Large intestine (tissue), 3 donors: ENCODE measurements around the gene DUSP2. TPM values are rescaled to one million over a fixed set of nuclear protein-coding genes. Genes with fewer than 3 reads are reported as not detected.

Experiments used
- DNase-seq, 2 donors: peaks; one replicate each; pipeline versions ENCODE4 v3.0.0 to v3.0.0-alpha.2; 2013
- H3K27ac ChIP-seq: one replicate; pipeline ENCODE4 v1.5.1; 2013; ENCODE audit warnings: low read length
- H3K27me3 ChIP-seq: 2 replicates; pipeline ENCODE4 v1.6.1; 2013; ENCODE audit warnings: low read length; ENCODE audit not compliant: control insufficient read depth, insufficient read depth
- H3K36me3 ChIP-seq: 2 replicates; pipeline ENCODE4 v1.6.1; 2013; ENCODE audit warnings: low read length; ENCODE audit not compliant: control insufficient read depth, insufficient read depth
- H3K4me1 ChIP-seq: one replicate; pipeline ENCODE4 v1.6.1; 2013; ENCODE audit warnings: low read length; ENCODE audit not compliant: control insufficient read depth, insufficient read depth
- H3K4me3 ChIP-seq: one replicate; pipeline ENCODE4 v1.5.1; 2013; ENCODE audit warnings: low read length
- H3K9me3 ChIP-seq: one replicate; pipeline ENCODE4 v1.6.1; 2013; ENCODE audit warnings: mild to moderate bottlenecking, low read depth, low read length, moderate library complexity; ENCODE audit not compliant: control insufficient read depth
- WGBS: methylation state at CpG from one replicate; pipeline ENCODE4 v1.1.5; 2013; ENCODE audit warnings: low lambda C conversion rate; ENCODE audit not compliant: insufficient coverage; 5-methylcytosine and 5-hydroxymethylcytosine counted together
- polyA plus RNA-seq: library from polyadenylated mRNA; unstranded; fragments of 120-200 nt; gene quantifications from one replicate; pipeline ENCODE4 v1.2.1, GENCODE V29; 2013

The DUSP2 gene
- polyA plus RNA-seq, 1 donor: 4.0 TPM

DNA sequence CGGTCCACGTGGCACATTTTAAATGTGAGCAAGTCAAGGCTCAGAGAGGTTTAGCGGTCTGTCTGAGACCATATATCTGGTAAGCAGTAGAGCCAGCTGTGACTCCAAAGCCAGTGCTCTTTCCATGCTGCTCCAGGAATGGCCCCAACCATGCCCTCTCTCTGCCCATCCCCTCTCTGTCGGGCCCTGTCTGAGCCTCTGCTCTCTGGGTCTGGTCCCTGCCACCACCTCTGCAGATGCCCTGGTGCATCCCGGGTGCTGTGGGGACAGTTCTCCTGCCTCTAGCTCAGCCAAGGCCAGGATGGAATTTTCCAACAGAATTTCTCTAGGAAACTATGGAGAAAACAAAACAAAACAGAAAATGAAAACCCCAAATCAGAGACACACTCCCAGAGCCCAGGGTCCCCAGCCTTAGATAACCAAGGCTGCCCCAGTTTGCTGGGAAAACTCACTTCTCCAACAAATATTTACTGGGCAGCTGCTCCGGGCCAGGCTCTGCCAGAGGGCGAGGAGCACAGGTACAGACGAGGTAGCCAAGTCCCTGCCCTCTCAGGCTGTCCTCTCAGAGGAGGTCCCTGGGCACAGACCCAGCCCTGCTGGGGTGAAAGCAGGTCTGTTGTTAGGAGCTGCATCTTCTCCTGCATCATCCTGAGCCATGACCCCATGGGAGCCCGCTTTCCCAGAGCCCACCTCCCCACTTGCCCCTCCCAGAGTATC, 38.1 kb downstream of the DUSP2 start:
- WGBS: no CpG with 5 or more reads among the region's 9 CpGs
- no peaks in the 10 kb centered on the region for H3K27me3 ChIP-seq
- peaks cover 10% of the 10 kb centered on the region for H3K9me3 ChIP-seq
- no peak overlapping the region for H3K27ac ChIP-seq
- H3K4me3 ChIP-seq: no peak overlapping the region
- peaks cover 22% of the 10 kb centered on the region for H3K4me1 ChIP-seq
- no peaks in the 10 kb centered on the region for H3K36me3 ChIP-seq
- DNase-seq: no peak

DNA sequence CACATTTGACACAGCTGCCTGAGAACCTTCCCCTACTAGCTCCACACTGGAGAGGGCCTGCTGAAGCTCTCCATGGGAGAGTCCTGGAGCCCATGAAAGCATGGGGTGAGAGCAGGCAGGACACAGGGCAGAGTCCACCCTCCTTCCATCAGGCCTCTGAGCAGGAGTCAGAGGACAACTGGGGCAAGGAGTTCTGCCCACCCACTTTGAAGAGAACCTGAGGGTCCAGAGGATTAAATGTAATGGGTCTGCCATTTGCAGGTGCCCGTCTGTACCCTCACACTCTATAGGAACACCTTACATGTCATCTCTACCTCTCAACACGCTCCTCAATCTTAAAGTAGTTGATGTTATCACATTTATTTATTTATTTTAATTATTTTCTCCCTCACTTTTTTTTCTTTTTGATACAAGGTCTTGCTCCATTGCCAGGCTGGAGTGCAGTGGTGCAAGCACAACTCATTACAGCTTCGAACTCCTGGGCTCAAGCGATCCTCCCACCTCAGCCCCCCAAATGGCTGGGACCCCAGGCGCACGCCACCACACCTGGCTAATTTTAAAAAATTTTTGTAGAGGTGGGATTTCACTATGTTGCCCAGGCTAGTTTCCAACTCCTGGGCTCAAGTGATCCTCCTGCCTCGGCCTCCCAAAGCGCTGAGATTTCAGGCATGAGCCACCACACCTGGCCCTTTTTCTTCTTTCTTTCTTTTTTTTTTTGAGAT, 39.1 kb downstream of the DUSP2 start:
- Histone ChIP-seq H3K27me3 (no peaks in the 10 kb centered on the region), H3K9me3 (peaks cover 10% of the 10 kb centered on the region), H3K27ac (no peak overlapping the region), H3K36me3 (no peaks in the 10 kb centered on the region), H3K4me1 (peaks cover 22% of the 10 kb centered on the region), H3K4me3 (no peak overlapping the region)
- 90% methylated on average over 2 of the region's 8 CpGs for WGBS
- no peak for DNase-seq

DNA sequence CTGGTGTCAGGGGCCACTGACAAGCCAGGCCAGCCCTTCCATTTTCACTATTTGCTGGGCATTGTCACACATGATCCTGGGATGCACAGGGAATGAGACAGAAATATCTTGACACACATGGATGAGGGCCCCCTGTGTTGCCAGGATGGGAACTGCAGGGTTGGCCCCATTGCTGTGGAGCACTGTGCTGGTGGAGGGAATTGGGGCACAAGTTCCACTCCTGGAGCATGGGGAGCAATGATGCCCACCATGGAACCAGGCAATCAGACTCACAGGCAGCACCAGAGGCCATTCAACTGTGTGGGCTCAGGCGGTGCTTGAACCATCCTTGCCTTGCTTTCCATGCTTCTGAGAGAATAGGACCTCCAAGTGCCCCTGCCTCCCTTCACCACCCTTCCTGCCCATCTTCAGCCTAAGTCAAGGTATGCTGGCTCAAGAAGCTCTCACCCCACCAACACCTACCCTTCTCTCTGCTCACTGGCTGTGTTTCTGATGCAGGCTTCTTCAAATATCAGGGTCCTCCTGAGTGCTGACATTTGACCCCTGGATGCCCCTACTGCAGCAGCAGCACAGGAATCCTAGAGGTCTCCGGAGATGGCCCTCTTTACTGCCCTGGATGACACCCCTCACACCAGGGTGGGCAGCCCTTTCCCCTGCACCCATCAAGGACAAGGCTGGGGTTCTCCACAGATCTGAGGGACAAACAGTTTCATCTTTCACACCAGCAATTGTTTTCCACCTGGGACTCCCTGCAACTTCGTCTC, 39.9 kb downstream of the DUSP2 start:
- peaks cover 22% of the 10 kb centered on the region for H3K4me1 ChIP-seq
- H3K27me3 ChIP-seq: no peaks in the 10 kb centered on the region
- WGBS: no CpG with 5 or more reads among the region's 3 CpGs
- H3K36me3 ChIP-seq: no peaks in the 10 kb centered on the region
- peaks cover 10% of the 10 kb centered on the region for H3K9me3 ChIP-seq
- DNase-seq: no peak
- no peak overlapping the region for H3K4me3 ChIP-seq
- no peak overlapping the region for H3K27ac ChIP-seq

DNA sequence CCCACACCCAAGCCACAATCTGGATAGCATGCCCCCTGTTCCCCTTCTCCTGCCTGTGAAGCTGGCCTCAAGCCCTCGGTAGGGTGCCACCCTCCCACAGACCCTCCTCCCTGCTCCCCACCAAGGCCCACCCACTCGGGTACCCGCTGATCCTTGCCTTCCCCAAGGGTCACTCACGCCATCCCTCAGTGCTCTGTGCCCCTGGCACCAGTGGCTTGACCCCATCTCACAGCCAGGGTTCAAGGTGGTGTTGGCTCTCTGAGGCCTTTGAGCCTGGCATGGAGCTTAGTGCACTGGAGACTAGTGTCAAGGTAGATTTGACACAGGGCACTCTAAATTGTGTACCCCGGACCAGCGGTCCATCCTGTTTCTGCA, 40.8 kb downstream of the DUSP2 start:
- H3K27me3 ChIP-seq: no peaks in the 10 kb centered on the region
- no peaks in the 10 kb centered on the region for H3K36me3 ChIP-seq
- H3K27ac ChIP-seq: no peak overlapping the region
- H3K4me1 ChIP-seq: peaks cover 14% of the 10 kb centered on the region
- WGBS: no CpG with 5 or more reads among the region's 6 CpGs
- DNase-seq: no peak
- peaks cover 10% of the 10 kb centered on the region for H3K9me3 ChIP-seq
- H3K4me3 ChIP-seq: no peak overlapping the region

DNA sequence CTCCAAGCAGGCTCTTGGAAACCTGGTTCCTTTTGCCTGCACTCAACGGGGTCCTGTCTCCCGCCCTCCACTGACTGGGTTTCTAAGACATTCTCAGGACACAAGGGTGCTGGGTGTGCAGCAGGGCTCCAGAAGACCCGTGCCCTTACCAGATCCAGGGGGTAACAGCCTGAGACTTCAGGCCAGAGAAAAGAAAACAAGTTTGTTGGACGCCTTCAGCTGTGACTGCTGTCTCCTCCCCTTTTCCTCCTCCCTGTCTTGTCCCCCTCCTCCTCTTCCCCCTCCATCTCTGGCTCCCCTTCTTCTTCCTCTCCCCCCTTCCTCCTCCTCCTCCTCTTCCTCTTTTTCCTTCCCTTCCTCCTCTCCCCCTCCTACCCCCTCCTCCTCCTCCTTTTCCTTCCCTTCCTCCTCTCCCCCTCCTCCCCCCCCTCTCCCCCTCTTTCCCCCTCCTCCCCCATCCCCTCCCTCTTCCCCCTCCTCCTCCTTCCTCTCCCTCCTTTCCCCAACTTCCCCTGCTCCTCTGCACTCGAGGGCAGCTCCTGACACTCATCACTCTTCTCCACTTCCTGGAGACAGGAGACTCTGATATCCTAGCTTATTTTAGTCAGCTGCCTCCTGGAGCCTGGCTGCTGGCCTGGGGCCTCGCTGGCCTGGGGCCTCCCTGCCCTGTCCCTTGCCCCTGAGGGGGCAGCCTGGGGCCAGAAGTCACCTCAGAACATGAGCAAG, 41.3 kb downstream of the DUSP2 start:
- Histone ChIP-seq H3K4me1 (peaks cover 8% of the 10 kb centered on the region), H3K27ac (no peak overlapping the region), H3K27me3 (no peaks in the 10 kb centered on the region), H3K9me3 (peaks cover 10% of the 10 kb centered on the region), H3K4me3 (no peak overlapping the region), H3K36me3 (no peaks in the 10 kb centered on the region)
- WGBS: 40% methylated on average over 1 of the region's 6 CpGs
- no peak for DNase-seq

DNA sequence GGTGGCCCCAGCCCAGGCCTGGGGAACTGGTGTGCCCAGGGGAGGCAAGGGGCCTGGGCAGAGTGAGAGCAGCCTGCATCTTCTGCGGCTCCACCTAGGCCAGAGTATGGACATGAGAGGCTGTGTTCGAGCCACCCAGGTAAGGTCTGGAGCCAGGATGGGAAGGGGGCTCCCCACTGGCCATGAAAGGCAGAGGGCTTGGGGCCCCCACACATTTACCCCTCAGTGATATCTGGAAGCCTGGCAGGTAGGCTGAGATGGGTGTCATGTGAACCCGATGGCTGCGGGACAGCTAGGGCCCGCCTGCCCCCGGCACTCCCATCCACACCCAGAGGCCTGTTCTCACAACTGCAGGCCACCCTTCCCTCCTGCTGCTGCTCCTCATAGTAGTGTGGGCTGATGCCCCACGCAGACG, 42.0 kb downstream of the DUSP2 start:
- H3K4me3 ChIP-seq: no peak overlapping the region
- no peaks in the 10 kb centered on the region for H3K27me3 ChIP-seq
- H3K4me1 ChIP-seq: peaks cover 1% of the 10 kb centered on the region
- no peaks in the 10 kb centered on the region for H3K36me3 ChIP-seq
- no peak overlapping the region for H3K27ac ChIP-seq
- H3K9me3 ChIP-seq: peaks cover 10% of the 10 kb centered on the region
- no CpG with 5 or more reads among the region's 8 CpGs for WGBS
- DNase-seq: no peak

DNA sequence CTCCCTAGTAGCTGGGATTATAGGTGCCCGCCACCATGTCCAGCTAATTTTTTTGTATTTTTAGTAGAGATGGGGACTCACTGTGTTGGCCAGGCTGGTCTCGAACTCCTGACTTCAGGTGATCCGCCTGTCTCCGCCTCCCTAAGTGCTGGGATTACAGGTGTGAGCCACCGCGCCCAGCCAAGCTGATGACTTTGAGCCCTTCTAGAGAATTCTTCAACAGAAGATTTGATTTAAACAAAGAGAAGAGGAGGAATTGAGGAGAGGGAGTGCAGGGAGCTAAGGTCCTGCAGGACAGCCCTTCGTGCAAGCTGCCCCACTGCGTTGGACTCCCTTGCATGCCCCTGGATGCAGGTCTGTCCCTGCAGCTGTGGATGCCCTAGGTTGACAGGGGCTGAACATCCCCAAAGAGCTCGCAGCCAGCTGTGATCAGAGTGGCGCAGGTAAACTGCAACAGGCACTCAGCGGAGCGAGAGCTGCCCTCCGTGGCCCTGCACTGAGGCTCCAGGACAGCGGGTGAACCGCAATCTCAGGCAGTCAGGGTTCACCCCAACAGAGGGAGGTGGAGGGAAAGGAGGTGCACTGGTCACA, 42.5 kb downstream of the DUSP2 start:
- Histone ChIP-seq H3K27me3 (no peaks in the 10 kb centered on the region), H3K4me1 (no peaks in the 10 kb centered on the region), H3K36me3 (no peaks in the 10 kb centered on the region), H3K4me3 (no peak overlapping the region), H3K9me3 (peaks cover 10% of the 10 kb centered on the region), H3K27ac (no peak overlapping the region)
- no peak for DNase-seq
- no CpG with 5 or more reads among the region's 15 CpGs for WGBS

DNA sequence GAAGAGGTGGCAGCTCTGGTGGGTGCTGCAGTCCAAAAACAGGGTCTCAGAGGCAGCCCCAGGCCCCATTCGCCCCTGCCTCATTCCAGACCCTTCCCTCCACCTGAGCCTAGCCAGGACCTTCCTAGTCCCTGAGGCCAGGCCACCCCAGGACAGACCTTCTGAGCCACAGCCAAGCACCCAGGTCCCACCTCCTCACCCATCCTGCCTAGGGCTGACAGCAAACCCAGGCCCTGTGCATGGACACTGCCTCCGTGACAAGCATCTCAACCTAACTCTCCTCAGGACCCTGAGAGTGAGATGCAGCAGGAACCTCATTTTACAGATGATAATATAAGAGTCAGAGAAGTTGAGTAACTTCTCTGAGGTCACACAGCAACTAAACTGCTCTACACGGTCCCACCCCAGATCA, 44.3 kb downstream of the DUSP2 start:
- H3K27me3 ChIP-seq: no peaks in the 10 kb centered on the region
- no peak for DNase-seq
- peaks cover 9% of the 10 kb centered on the region for H3K9me3 ChIP-seq
- H3K4me3 ChIP-seq: no peak overlapping the region
- WGBS: no CpG with 5 or more reads among the region's 3 CpGs
- H3K27ac ChIP-seq: no peak overlapping the region
- no peaks in the 10 kb centered on the region for H3K36me3 ChIP-seq
- no peaks in the 10 kb centered on the region for H3K4me1 ChIP-seq

DNA sequence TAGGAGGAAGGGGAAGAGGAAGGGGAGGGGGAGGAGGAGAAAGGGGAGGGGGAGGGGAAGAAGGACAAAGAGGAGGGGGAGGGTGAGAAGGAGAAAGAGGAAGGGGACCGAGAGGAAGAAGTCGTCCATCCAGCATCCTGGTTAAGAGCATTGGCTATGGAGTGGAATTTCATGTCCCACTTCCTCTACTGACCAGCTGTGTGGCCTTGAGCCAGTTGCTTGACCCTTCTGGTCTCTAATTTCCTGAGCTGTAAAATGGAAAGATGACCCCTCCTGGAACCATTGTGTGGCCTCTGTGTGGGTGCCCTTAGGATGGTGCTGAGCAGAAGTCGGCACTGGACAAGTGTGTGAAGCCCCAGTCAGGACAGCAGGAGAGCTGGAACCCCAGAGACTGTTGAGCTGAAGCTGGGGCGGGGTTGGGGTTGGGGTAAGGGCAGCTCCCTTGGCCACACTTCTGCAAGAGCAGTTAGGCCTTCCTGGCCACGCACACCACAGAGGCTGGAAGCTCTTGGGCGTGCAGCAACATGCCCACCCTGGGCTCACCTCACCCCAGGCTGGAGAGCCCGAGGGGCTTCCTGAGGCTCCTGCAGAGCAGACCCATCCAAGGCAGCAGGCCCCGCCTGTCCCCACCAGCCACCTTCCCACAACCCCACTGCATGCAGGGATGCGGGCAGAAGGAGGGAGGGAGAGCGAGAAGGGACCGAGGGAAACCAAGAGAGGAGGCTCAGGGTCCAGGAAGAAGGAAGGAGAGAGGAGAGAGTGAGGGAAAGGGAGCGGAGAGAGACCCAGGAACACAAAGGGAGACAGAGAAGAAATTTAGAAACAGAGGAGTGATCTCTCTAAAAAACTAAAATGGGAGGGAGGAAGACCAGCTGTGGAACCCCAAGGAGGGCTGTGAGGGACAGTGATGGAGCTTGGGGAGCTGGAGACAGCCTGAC, 45.1 kb downstream of the DUSP2 start:
- 100% methylated on average over 1 of the region's 12 CpGs for WGBS
- H3K4me1 ChIP-seq: no peaks in the 10 kb centered on the region
- H3K36me3 ChIP-seq: no peaks in the 10 kb centered on the region
- H3K27ac ChIP-seq: no peak overlapping the region
- no peak overlapping the region for H3K4me3 ChIP-seq
- H3K27me3 ChIP-seq: no peaks in the 10 kb centered on the region
- H3K9me3 ChIP-seq: peaks cover 2% of the 10 kb centered on the region
- DNase-seq: no peak
